GM21423 (cell line): Measurements from ENCODE around the gene DOCK2.

Experiments
- ATAC-seq: cut with Tn5 transposase; IDR thresholded peaks from one replicate; pipeline ENCODE4 v1.9.1; 2021; ENCODE audit warnings: mild to moderate bottlenecking, moderate library complexity; ENCODE audit not compliant: unreplicated experiment

Gene DOCK2

DNA sequence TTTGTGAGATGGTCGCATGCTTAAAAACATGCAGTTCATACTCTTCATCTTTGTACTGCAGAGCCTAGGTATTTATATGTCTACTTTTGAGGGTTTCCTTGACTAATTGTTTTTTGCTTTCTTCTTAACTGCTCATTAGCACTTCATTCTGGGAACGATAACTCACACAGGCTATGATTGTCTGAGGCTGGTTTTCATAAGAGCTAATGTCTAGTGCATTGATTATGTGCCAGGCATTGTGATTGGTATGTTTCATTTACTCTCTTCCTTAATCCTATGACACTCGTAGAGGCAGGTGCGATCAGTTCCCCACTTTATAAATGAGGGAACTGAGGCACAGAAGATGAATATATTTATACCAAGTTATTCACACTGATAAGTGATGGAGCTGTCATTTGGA, 249.6 kb downstream of the DOCK2 start:
- no peak for ATAC-seq

DNA sequence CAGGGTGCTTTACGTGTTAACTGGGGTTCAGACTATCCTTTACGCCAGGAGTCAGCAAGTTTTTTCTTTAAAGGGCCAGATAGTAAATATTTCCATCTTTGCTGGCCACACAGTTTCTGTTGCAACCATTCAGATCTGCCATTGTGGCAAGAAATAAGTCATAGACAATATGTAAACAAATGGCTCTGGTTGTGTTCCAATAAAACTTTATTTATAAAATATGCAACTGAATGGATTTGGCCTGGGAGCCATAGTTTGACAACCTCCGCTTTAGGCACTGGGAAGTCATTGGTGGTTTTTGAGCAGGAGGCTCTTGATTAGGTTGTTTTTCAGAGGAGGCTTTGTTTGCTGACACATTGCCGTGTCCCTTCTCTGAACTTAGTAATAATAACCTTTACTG, 252.5 kb downstream of the DOCK2 start:
- no peak for ATAC-seq

DNA sequence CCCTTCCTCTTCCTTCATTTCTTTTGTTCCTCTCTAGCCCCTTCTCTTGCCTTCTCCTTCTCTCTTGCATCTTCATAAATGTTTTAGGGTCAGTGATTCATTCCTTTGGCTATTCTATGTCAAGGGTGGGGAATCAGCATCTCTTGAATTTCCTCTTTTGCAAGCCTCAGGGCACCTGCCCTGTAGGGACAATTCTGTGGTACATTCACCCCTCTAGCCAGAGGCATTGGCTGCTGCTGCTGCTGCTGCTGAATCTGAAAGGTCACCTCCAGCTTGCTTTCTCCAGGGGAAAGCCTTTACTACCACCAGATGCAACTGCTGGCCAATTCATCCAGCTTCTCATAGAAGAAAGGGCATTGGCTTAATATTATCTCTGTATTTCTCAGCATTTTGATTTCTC, 255.9 kb downstream of the DOCK2 start:
- ATAC-seq = no peak

DNA sequence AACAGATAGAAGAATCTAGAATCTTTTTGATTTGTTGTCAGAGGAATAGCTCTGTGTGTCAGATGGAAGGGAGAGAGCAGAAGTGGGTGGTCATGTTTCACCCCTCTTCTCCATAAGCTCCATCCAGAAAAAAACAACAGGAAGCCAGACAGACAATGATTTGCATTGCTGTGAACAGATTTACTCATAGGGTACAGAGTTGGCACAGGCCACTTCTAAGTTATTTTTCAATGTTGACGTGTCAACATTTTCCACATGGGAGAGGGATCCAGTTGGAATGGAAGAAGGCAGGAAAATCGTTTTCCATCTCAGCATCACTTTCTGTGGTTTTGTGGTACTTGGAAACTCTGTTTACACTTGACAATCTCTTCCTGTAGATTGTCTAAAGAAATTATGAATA, 256.5 kb downstream of the DOCK2 start:
- ATAC-seq = no peak

DNA sequence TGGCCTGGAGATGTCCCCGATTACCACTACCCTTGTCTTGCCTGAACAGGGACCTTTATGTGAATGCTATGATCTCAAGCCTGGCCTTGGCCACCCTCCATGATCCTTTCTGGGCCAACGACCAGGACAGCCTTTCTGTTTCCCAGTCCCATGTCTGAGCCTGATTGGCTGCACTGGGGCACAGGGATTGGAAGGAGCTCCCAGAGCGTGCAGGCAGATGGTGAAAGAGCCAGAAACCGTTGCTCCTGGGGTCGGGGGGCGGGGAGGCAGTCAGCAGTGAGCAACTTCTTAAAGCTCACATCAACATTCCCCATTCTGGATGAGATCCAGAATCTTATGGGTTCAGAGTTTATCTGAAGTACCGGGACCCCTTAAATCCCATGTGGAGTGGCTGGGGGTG, 258.9 kb downstream of the DOCK2 start:
- ATAC-seq = no peak

DNA sequence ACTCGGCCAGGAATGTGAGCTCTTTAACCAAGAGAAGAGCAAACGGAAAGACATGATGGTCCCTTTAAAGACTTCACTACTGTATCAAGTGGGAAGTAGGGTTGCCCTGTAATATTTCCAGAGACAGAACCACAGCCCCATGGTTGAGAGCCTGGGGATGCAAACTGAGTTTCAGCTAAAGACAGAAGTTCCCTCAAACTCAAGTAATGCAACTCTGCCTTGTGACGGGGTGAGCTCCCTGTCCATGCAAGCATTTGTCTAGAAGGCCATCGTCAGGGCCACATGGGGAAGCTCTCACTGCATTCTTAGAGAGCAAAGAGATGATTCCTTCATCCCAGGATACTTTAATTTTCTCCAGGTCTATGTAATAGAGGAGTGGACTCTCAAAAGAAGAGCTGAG, 260.4 kb downstream of the DOCK2 start:
- no peak for ATAC-seq

DNA sequence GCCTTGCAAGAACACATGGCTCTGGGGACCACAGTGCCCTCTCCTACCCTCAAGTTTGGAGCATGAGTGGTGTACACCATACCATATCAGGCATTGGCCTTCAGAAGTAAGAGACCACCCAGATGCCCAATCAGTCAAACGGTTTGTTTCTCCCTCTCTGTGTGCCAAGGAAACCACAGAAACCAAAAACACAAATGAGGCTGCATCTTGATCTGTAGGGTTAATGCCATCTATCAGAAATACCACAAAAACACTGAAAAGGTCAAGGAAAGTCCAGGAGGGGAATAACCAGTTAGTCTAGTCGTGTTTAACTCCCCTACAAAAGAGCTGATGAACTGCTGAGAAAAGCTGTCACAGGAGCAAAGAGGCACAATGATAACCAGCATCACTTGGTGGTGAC, 264.8 kb downstream of the DOCK2 start:
- ATAC-seq = no peak

DNA sequence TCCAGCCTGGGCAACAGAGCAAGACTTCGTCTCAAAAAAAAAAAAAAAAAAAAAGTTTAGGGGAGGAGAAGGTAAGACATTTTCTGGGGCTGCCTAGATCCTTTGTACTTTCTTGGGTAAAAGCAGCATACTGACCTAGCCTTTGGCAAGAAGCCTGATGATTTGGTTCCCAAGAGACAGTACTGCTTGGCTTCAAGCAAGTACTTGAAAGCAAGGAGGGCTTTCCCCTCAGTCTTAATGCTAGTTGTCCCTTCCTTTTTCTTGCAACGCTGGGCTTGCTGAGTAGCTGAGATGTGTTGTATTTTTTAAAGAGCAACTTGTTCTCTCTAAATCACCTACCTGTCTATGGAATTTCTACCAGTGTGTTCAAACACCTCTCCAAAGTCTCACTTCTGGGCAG, 267.0 kb downstream of the DOCK2 start:
- no peak for ATAC-seq

DNA sequence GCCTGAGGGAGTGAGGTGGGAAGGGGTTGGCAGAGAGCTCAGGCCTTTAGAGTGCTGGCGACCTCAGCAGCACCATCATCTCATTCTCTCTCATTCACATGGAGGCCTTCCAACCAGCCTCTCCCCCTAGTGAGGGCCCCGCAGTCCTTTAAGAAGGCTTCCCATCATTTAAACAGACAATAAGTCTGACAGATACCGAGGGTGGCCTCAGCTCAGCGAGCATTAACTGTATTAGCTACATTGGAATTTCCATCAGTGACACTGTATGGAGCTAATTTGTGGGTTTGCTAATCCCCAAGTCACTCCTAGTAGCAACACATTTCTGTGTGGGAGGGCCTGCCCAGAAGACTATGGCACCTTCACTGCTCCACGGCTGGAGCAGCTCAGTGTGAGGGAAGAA, 267.4 kb downstream of the DOCK2 start:
- no peak for ATAC-seq

DNA sequence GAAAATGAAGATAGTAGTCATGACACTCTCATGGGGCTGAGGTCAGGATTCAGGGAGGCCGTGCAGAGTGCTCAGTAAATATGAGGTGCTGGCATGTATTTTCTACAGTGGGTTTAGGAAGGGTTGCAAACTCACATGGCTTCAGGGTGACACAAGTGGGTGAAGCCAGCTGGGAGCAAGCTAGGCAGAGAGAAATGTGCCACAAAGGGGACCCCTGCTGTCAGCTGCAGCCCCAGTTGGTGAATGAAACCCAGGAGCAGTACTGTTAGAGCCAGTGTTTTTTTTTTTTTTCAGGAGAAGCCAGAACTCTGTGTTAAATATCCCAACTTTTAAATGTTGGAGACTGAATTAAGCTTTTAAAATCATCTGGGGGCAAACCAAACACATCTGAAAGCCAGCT, 267.9 kb downstream of the DOCK2 start:
- no peak for ATAC-seq

DNA sequence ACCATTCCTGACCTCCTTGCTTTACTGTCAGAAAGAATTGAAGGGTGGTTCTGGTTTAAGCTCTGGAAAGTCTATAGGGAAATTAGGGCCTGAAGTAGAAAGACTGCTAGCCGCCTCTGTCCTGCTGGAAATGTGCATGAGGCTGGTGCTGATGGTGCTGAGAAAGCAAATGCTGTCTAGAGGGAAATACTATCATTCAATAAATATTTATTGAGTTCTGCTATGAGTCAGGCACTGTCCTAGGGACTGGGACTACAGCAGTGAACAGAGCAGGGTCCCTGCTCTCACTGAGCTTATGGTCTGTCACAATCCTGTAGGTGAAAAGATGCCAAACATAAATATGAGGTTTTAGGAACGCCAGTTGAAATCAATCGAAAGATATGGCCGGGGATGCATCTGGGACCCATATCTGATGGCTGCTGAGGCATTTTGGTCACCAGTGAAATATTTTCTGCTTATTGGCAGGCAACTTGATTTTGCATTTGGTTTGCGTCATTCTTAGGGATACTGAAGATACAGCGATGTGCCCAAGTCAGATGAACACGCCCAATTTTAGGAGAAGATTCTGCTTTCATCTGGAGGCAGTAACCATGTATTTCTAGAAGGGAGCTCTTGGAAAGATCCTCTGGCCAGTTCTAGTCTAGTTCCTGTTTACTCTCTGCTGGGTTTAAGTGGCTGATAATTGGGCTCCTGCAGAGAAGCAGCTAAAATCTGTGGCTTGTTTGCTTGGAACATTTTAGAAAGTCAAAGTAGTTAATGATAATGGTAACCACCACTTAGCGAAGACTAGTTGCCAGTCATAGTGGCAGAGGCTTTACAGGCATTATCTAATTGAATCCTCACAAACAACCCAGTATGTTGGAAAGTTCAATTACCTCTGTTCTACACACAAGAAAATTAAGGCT, 269.9 kb downstream of the DOCK2 start:
- no peak for ATAC-seq

DNA sequence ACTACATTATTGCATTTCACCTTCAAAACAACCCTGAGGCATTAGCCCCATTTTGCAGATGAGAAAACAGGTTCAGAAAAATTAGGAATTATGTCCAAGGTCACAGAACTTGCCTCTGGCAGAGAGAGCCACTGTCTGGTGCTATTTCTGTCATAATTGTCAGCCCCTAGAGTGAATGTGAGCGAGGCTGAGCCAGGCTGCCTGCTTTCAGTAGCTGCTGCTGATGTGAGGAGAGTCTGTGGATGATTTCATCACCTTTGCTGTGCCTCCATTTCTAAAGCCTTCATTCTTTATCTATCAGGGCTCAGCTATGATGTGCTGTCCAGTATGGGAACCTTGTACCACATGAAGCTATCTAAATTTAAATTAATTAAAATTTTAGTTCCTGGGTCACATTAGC, 271.8 kb downstream of the DOCK2 start:
- no peak for ATAC-seq

DNA sequence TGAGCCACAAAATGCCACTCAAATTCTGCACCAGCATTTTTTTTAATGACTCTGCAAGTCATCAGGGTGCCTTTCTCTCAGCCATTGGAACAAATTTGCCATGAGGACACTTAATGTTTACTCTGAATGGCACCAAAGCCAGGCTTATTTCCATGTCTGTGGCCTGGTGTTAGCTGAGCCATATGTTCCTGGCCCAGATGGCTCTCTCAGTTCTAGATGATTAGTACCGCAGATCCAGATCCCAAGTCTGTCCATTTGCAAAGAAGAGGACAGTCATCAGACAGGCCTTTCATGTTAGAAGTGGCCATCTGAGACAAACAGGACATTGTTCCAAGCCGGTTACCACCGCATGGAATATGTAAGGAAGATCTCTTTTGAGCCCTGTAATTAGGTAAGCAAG, 272.9 kb downstream of the DOCK2 start:
- ATAC-seq = no peak

DNA sequence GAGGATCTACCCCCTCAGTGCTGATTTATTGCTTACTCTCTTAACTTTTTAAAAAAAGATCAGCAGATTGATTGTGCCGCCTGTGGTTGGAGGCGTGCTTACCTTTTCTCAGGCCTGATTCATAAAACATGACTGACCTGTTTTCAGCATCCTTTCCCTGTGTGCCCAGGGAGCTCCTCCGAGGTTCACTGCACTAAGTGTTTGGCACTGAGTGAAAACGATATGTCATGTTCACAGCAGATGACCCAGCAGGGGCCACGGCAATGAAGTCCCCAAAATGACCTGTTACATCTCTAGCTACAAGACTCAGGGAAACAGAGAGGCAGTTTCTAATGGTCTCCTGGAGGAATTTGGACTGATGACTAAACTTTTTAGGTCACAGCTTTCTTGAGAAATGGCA, 273.3 kb downstream of the DOCK2 start:
- ATAC-seq = no peak

DNA sequence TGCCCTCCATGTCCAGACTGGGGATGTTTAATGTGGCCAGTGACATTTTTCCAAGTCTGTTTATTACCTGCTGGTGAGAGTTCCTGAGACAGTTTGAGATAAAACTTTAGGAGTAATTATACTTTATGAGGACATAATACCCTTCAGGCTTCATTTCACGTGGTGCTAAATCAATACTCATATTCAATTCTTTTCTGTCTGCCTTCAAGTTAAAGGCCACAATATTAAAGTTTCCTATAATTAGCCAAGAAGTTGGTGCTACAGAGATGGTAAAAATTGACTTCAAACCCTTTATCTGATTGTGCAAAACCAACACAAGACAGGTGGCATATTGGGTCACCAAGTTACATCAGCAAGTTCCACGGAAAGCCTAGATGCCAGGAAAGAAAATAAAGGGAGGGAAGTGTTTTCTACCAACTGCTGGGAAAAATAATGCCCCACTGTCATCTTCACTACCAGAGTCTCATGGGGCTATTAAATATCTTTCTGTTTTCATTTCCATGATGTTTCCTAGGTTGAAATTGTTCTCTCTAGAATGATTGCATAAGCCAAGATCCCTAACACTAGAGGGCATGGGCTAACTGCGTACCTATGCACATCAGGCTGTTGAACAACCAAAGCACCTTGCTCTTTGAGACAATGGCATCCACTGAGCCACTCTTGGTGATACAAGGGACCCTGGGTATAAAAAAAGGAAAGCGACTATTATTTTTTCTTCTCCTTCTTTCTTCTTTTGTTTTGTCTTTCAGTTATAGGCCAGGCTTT, 274.6 kb downstream of the DOCK2 start:
- ATAC-seq = no peak

DNA sequence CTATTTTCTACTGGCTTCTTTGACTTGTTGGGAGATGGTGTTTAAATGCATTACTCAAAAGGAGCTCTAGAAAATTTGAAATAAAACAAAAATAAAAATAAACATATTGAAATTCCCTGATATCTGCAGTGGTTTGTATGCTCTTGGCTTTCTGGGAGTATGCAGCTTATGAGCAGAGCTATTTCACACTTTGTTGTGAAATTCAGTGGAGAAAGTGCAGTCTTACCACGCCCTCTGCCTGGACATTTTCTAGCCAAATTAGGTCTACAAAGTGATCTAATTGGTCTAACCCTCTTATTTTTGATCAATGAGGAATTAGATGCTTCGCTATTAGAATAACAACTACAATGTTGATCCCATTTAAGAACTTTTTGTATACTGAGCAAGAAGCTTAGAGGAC, 276.4 kb downstream of the DOCK2 start:
- no peak for ATAC-seq

DNA sequence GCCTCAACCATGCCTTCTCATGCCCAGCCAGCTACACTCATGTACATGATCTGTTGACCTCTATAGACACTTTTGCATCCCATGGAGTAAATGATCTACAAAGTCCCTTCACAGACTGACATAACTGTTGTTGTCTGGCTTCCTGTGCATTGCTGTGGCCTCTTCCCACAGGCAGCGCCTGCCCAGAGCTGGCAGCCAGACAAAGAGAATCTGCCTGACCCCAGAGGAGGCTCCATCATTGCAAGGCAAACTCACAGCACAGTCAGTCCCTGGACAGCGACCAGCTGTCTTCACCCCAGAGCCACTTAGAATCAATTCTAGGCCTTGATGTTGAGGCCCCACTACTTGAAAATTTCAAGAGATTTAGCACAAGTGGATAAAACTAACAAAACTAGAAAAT, 277.7 kb downstream of the DOCK2 start:
- peak; percentile 77 for ATAC-seq

DNA sequence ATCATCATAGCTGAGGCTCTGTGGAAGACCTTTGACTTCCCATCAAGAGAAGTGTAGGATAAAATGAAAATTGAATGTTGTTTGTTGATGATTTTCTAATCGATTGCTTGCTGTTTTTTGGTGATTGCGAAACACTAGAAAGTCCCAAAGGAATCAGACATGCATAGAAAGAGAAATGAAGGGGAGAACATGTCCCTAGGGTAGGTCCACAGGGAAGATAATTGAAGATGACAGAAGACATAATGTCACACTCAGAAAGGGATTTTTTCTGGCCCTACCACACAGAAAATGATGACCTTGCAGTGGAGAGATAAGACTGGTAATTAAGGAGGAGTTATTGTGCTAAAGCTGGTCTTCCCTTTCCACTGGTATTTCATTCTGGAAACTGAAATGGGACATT, 280.4 kb downstream of the DOCK2 start:
- no peak for ATAC-seq

DNA sequence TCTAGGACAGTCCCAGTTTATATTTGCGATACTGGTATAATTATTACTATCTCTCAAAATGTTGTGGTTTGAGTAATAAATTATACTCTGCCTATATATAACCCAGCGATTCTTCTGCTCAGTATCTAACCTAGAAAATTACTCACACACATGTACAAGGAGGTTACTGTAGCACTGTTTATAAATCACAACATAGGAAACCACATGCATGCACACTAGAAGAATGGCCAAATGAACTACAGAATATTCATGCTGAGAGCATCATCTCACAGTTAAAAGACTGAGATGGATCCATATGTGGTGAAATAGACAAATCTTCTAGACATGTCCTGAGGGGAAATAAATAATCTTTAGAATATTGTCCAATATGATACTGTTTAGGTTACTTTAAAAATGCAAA, 281.2 kb downstream of the DOCK2 start:
- ATAC-seq = no peak

DNA sequence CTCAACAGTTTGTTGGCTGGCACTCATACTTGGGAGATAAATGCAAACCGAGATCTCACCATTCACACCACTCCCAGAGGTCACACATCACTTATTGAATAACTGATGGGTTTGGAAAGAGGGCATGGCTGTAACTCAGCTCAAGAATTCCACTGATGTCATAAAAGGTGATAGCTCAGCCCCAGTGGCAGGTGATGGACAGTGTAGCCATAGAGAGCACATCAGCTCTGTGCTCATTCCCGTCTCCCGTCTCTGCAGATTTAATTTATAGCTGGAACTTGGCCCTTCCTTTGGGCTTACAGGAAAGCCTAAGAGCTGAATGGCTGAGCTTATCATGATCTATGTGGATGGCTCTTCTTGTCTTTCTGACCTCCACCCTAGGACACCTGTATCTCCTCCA, 283.4 kb downstream of the DOCK2 start:
- ATAC-seq = no peak

DNA sequence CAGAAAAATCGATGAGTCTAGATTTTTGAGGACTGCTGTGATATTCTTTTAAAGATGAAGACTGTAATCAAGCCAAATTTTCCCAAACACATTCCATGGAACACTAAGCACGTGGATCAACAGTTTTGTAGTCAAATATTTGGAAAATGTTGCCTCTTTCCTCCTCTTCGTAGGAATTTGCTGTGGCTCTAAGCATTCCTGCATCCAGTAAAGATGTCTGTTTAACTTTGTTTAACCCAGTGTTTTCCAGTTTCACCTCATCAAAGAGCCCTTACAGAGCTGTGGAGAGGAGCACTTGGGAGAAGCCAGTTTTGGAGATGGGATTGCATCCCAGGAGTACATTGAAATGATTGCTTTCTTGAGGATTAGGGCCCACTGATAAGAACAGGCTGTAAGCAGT, 284.3 kb downstream of the DOCK2 start:
- ATAC-seq = no peak

DNA sequence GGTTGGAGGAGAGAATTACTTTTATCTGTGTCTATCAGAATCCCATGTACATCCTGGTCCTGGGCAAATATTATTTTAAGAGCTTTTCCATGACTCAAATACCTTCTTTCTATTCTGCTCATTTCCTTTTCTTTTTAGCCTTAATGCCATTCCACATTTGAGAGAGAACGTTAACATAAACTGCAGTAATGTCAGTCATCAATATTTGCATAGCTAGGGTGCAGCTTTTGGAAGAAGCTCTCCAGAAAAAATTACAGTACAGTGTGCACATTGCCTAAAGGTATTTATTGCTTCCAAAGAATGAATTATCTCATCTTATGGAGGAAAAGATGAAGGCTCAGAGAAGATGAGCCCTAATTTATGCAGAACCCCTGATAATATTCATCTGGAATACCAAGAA, 284.9 kb downstream of the DOCK2 start:
- no peak for ATAC-seq
